Embryonic facial prominence (tissue), 1 donor: ENCODE data around the gene SUSD2.
"Not testable (repeated sequence)": the region's sequence is repeated elsewhere in the genome, so short reads cannot be mapped to it uniquely, and the experiment has no call there.

ENCODE experiments used
- DNase-seq: peaks from one replicate; pipeline ENCODE4 v3.0.0-alpha.2; 2016; ENCODE audit errors: extremely low spot score

Gene SUSD2

GRCh38 chr22:24189249-24190158 lies 8.2 kb downstream of the SUSD2 start:
- DNase-seq, result no peak

GRCh38 chr22:24190159-24190540 lies 8.9 kb downstream of the SUSD2 start:
- DNase-seq, result no peak

GRCh38 chr22:24190596-24191208 lies 9.4 kb downstream of the SUSD2 start:
- no peak for DNase-seq

GRCh38 chr22:24191381-24191841 lies 10.1 kb downstream of the SUSD2 start:
- DNase-seq, result no peak

DNA sequence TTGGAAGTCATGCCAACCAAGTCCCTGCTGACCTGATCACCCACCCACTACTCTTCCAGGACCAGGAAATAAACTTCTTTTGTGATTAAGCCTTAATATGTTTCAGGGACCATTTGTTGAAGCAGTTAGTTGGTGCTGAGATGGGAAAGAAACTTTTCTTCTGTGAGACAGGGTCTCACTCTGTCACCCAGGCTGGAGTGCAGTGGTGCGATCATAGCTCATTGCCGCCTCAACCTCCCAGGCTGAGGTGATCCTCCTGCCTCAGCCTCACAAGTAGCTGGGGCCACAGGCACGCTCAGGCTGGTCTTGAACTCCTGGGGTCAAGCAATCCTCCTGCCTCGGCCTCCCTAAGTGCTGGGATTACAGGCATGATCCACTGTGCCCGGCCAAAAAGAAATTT lies 10.6 kb downstream of the SUSD2 start:
- DNase-seq, result no peak

DNA sequence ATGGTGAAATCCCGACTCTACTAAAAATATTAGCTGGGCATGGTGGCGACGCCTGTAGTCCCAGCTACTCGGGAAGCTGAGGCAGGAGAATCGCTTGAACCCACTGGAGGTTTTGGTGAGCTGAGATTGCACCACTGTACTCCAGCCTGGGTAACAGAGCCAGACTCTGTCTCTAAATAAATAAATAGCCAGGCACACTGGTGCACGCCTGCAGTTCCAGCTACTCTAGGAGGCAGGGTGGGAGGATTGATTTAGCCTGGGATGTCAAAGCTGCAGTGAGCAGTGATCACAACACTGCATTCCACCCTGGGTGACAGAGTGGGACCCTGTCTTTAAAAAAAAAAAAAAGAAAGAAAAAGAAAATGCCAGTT lies 17.4 kb downstream of the SUSD2 start:
- DNase-seq, result no peak

DNA sequence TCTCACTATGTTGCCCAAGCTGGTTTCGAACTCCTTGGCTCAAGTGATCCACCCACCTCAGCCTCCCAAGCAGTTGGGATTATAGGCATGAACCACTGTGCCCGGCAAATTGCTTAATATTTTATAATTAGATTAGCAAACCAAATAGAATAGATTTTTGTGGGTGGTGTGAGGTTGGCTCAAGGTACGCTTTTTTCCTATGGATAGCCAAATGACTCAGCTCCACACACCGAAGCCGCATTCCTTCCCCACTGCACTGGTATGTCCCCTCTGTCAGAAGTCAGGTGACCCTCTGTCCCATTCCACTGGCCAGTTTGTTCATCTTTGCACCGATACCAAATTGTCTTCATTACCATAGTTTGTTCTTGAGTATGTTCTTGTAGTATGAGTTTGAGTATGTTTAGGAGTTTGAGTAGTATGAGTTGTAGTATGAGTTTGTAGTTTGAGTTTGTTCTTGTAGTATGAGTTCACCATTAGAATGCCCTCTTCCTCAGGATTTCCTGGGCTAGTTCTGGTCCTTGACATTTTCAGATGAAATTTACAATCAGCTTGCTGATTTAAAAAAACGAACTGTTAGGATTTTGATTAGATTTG lies 19.4 kb downstream of the SUSD2 start:
- no peak for DNase-seq

GRCh38 chr22:24201681-24202614 lies 20.7 kb downstream of the SUSD2 start:
- no peak for DNase-seq

- DNase-seq, result not testable (repeated sequence)
Measured at GRCh38 chr22:24203856-24204255, 22.6 kb downstream of the SUSD2 start.

DNA sequence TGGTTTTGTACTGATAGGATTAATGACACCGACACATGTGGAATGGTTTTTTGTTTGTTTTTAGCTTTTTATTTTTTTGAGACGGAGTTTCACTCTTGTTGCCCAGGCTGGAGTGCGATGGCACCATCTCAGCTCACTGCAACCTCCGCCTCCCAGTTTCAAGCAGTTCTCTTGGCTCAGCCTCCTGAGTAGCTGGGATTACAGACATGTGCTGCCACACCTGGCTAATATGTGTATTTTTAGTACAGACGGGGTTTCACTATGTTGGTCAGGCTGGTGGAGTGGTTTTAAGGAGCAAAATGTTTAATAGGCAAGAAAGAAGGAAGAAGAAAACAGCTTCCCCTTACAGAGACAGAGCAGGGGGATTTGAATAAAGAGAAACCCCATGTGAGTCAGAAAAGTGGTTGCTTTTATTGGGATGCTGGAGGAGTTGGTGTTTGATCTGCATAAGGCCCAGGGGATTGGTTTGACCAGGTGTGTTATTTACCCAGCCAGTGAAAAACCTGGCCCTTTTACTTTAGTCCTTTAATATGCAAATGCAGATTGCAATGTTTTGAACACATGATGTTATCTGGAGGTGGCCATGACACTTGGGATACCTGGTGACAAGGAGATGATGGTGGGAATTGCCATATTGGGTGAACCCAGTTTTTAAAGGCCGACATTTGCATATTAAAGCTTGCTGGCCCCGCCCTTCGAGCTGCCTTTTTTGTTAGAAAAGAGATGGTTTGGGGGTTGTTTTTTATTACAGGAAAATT lies 24.3 kb downstream of the SUSD2 start:
- DNase-seq, result no peak

GRCh38 chr22:24206460-24207263 lies 25.4 kb downstream of the SUSD2 start:
- not testable (repeated sequence) for DNase-seq

- DNase-seq, result no peak
Measured at GRCh38 chr22:24207264-24208011, 26.2 kb downstream of the SUSD2 start.

- no peak for DNase-seq
Measured at GRCh38 chr22:24208012-24208749, 26.9 kb downstream of the SUSD2 start.

- DNase-seq, result no peak
Measured at GRCh38 chr22:24209016-24209415, 27.7 kb downstream of the SUSD2 start.

DNA sequence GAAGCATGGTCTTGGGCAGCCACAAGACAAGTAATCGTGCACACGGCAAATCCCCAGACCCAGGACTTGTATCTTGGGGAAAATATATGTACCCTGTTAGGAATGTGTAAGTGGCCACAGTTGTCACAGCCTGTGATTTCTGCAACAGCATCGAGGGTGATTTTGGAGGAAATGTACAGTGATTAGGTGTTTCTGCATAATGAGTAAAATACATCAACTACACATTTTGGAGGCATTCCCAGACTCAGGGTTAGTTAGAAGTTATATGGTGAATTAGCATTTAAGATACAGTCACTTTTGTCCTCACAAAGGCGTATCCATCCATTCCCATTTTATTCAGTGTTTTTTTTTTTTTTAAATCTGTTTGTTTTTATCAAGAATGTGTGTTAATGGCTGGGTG lies 28.4 kb downstream of the SUSD2 start:
- DNase-seq, result no peak

DNA sequence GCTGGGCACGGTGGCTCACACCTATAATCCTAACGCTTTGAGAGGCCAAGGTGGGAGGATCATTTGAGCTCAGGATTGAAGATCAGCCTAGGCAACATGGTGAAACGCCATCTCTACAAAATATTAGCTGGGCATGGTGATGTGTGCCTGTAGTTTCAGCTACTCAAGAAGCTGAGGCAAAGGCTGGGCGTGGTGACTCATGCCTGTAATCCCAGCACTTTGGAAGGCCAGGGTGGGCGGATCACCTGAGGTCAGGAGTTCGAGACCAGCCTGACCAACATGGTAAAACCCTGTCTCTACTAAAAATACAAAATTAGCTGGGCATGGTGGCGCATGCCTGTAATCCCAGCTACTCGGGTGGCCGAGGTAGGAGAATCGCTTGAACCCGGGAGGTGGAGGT lies 29.1 kb downstream of the SUSD2 start:
- DNase-seq, result not testable (repeated sequence)

GRCh38 chr22:24211716-24212115 lies 30.4 kb downstream of the SUSD2 start:
- DNase-seq, result not testable (repeated sequence)

- not testable (repeated sequence) for DNase-seq
Measured at GRCh38 chr22:24213111-24213510, 31.8 kb downstream of the SUSD2 start.
